CD8-positive, alpha-beta memory T cell (primary cell): ENCODE results near the gene RNF10. TPM values are rescaled to one million over a fixed set of nuclear protein-coding genes. Genes with fewer than 3 reads are reported as not detected.
A peak's percentile ranks its signal among the peaks of the same experiment; 100 is the strongest.

Experiments
- CTCF ChIA-PET: fragments of 350-600 bp; sonication (Branson Sonifier 250); formaldehyde crosslinking; loops from one replicate; lab custom pipeline; 2021; ENCODE audit warnings: antibody characterized with exemption; lab: Charles Lee
- POLR2A ChIA-PET: fragments of 350-600 bp; sonication (Branson Sonifier 250); formaldehyde crosslinking; loops from one replicate; lab custom pipeline; 2021; ENCODE audit warnings: antibody characterized with exemption; lab: Charles Lee
- DNase-seq, 5 donors: peaks; one replicate each; pipeline versions ENCODE4 v3.0.0 to v3.0.0-alpha.2; 2020 to 2022; ENCODE audit warnings: mixed read lengths in 1 of 5
- H3K27ac ChIP-seq: one replicate; pipeline ENCODE4 v1.7.0; 2013; ENCODE audit warnings: low read depth, mild to moderate bottlenecking, low read length, moderate library complexity
- H3K27me3 ChIP-seq: 2 replicates; pipeline ENCODE4 v1.7.0; 2013; ENCODE audit warnings: low read length, mild to moderate bottlenecking; ENCODE audit not compliant: insufficient read depth, poor library complexity, severe bottlenecking
- H3K36me3 ChIP-seq: 2 replicates; pipeline ENCODE4 v1.7.0; 2013; ENCODE audit warnings: mild to moderate bottlenecking, low read length, moderate library complexity; ENCODE audit not compliant: insufficient read depth
- H3K4me1 ChIP-seq: 2 replicates; pipeline ENCODE4 v1.7.0; 2013; ENCODE audit warnings: mild to moderate bottlenecking, low read length, moderate library complexity; ENCODE audit not compliant: insufficient read depth
- H3K4me3 ChIP-seq: 2 replicates; pipeline ENCODE4 v1.7.0; 2013; ENCODE audit warnings: mild to moderate bottlenecking, low read length
- H3K9me3 ChIP-seq: 2 replicates; pipeline ENCODE4 v1.7.0; 2013; ENCODE audit warnings: mild to moderate bottlenecking, low read length
- H3K27ac Mint-ChIP-seq, 8 donors: one replicate each; pipeline ENCODE4 v1.8.0; 2020 to 2021; ENCODE audit warnings: mixed read lengths in 8 of 8, mild to moderate bottlenecking in 6 of 8, inconsistent platforms in 3 of 8, moderate library complexity in 3 of 8
- H3K27me3 Mint-ChIP-seq, 2 donors: one replicate each; pipeline ENCODE4 v1.8.0; 2020 to 2021; ENCODE audit warnings: mixed read lengths in 2 of 2, mild to moderate bottlenecking in 1 of 2, moderate library complexity in 1 of 2
- H3K36me3 Mint-ChIP-seq, 3 donors: one replicate each; pipeline ENCODE4 v1.8.0; 2020 to 2021; ENCODE audit warnings: mixed read lengths in 3 of 3, inconsistent platforms in 1 of 3, mild to moderate bottlenecking in 1 of 3
- H3K4me1 Mint-ChIP-seq, 3 donors: one replicate each; pipeline ENCODE4 v1.8.0; 2020 to 2021; ENCODE audit warnings: mixed read lengths in 3 of 3, inconsistent platforms in 1 of 3, mild to moderate bottlenecking in 1 of 3
- H3K4me3 Mint-ChIP-seq, 7 donors: one replicate each; pipeline ENCODE4 v1.8.0; 2020 to 2021; ENCODE audit warnings: mixed read lengths in 7 of 7, mild to moderate bottlenecking in 6 of 7, moderate library complexity in 4 of 7, inconsistent platforms in 2 of 7
- H3K9me3 Mint-ChIP-seq, 5 donors: one replicate each; pipeline ENCODE4 v1.8.0; 2020 to 2022; ENCODE audit warnings: mixed read lengths in 5 of 5, mild to moderate bottlenecking in 3 of 5, moderate library complexity in 2 of 5, inconsistent platforms in 1 of 5
- polyA plus RNA-seq: library from polyadenylated mRNA; unstranded; fragments of 300-500 nt; fragmentation: Illumina TruSeq; gene quantifications from one replicate; pipeline ENCODE4 v1.2.3, GENCODE V29; 2021
- total RNA-seq, 2 experiments: library from RNA; stranded (reverse); gene quantifications; one replicate each; pipeline ENCODE4 v1.2.3, GENCODE V29; 2021

RNF10 gene
- total and polyA plus RNA-seq, 3 experiments from 2014 or later = 134 to 205 (median 173) TPM

GRCh38 chr12:120538281-120539156 is 4.4 kb downstream of the RNF10 start:
- peaks cover 64 to 84% (median 67%) of the 10 kb centered on the region in 3 donors for H3K4me1 Mint-ChIP-seq
- peaks cover 69% of the 10 kb centered on the region for H3K4me1 ChIP-seq
- CTCF ChIA-PET = interaction anchor here (1.2 kb wide), 1 partner anchor 28 kb away, joined by 3 read pairs; no protein-coding TSS in a partner anchor
- no peaks in the 10 kb centered on the region for H3K9me3 ChIP-seq
- peaks cover 4% of the 10 kb centered on the region for H3K36me3 ChIP-seq
- H3K27ac Mint-ChIP-seq = peak overlapping the region; percentile 12 to 92 (median 82)
- H3K4me3 Mint-ChIP-seq = peak overlapping the region; percentile 90 to 98 (median 95)
- no peak overlapping the region for H3K27ac ChIP-seq
- peaks cover 0 to 2% of the 10 kb centered on the region in 2 donors for H3K27me3 Mint-ChIP-seq
- no peak for DNase-seq
- peak overlapping the region; percentile 26 for H3K4me3 ChIP-seq
- peaks cover 0 to 69% (median 9%) of the 10 kb centered on the region in 3 donors for H3K36me3 Mint-ChIP-seq
- no peaks in the 10 kb centered on the region for H3K27me3 ChIP-seq
- POLR2A ChIA-PET = interaction anchor here (1.2 to 1.8 kb wide), 2 partner anchors 9 to 42 kb away, joined by 3 to 7 read pairs; partner anchors contain the start of gene COQ5
- H3K9me3 Mint-ChIP-seq = no peaks in the 10 kb centered on the region

- CTCF ChIA-PET = interaction anchor here (1.2 kb wide), 1 partner anchor 28 kb away, joined by 3 read pairs; no protein-coding TSS in a partner anchor
- peak overlapping the region; percentile 7 for H3K4me3 ChIP-seq
- no peak for DNase-seq
- Mint-ChIP-seq H3K4me1 (peaks cover 63 to 88% (median 66%) of the 10 kb centered on the region in 3 donors), H3K36me3 (peaks cover 0 to 72% (median 9%) of the 10 kb centered on the region in 3 donors), H3K27me3 (no peaks in the 10 kb centered on the region), H3K9me3 (no peaks in the 10 kb centered on the region), H3K4me3 (peak overlapping the region; percentile 66 to 97 (median 94)), H3K27ac (peak overlapping the region; percentile 28 to 92 (median 79))
- H3K36me3 ChIP-seq = peaks cover 4% of the 10 kb centered on the region
- no peaks in the 10 kb centered on the region for H3K9me3 ChIP-seq
- POLR2A ChIA-PET = interaction anchor here (0.7 to 1.8 kb wide), 3 partner anchors 10 to 214 kb away, joined by 3 to 7 read pairs (median 4); partner anchors contain the start of gene COQ5
- peaks cover 67% of the 10 kb centered on the region for H3K4me1 ChIP-seq
- H3K27me3 ChIP-seq = no peaks in the 10 kb centered on the region
- H3K27ac ChIP-seq = no peak overlapping the region
Observed at GRCh38 chr12:120539303-120539702, 5.1 kb downstream of the RNF10 start.

DNA sequence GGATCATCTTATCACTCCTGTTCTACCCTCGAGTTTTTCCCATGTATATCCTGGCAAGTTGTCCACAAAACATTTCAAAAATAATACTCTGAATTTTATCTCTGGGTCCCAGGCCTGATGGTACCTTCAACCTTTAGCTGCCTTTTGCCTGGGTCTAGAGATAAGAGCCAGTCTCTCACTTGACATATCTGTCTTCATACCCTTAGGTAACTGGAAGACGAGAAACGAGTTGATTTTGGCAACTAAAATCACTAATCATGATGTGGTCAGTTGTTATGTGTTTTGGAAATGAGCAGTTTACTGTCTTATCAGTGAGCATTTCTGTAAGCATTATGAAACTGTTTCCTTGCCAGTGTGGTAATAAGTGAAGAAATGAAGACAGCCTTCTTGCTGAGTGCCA is 6.3 kb downstream of the RNF10 start:
- Histone ChIP-seq H3K36me3 (peaks cover 4% of the 10 kb centered on the region), H3K9me3 (no peaks in the 10 kb centered on the region), H3K4me1 (peaks cover 71% of the 10 kb centered on the region), H3K4me3 (no peak overlapping the region), H3K27me3 (no peaks in the 10 kb centered on the region), H3K27ac (no peak overlapping the region)
- peak overlapping the region in 4 of 8 donors; percentile 17 to 83 (median 54) for H3K27ac Mint-ChIP-seq
- H3K36me3 Mint-ChIP-seq = peaks cover 0 to 69% (median 9%) of the 10 kb centered on the region in 3 donors
- no peaks in the 10 kb centered on the region for H3K27me3 Mint-ChIP-seq
- ChIA-PET CTCF (no interaction called here), POLR2A (no interaction called here)
- no peak for DNase-seq
- peak overlapping the region in 3 of 7 donors; percentile 28 to 48 (median 43) for H3K4me3 Mint-ChIP-seq
- H3K9me3 Mint-ChIP-seq = no peaks in the 10 kb centered on the region
- H3K4me1 Mint-ChIP-seq = peaks cover 62 to 90% (median 68%) of the 10 kb centered on the region in 3 donors

DNA sequence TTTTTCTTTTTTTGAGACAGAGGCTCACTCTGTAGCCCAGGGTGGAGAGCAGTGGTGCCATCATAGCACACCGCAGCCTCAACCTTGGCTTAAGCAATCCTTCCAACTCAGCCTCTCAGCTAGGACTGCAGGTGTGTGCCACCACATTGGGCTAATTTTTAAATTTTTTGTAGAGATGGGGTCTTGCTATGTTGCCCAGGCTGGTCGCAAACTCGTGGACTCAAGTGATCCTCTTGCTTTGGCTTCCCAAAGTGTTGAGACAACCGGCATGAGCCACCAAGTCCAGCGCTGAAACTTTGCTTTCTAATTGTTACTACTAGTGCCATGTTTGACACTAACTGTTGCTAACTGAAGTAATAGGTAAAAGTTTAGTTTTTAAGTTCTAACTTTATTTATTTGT is 8.0 kb downstream of the RNF10 start:
- POLR2A ChIA-PET = no interaction called here
- Histone ChIP-seq H3K9me3 (no peaks in the 10 kb centered on the region), H3K27me3 (no peaks in the 10 kb centered on the region), H3K36me3 (peaks cover 17% of the 10 kb centered on the region), H3K4me1 (peaks cover 55% of the 10 kb centered on the region), H3K27ac (no peak overlapping the region), H3K4me3 (no peak overlapping the region)
- no peaks in the 10 kb centered on the region for H3K27me3 Mint-ChIP-seq
- no peak overlapping the region for H3K4me3 Mint-ChIP-seq
- H3K9me3 Mint-ChIP-seq = no peaks in the 10 kb centered on the region
- no peak overlapping the region for H3K27ac Mint-ChIP-seq
- peaks cover 52 to 78% (median 56%) of the 10 kb centered on the region in 3 donors for H3K4me1 Mint-ChIP-seq
- H3K36me3 Mint-ChIP-seq = peaks cover 0 to 57% (median 12%) of the 10 kb centered on the region in 3 donors
- DNase-seq = no peak
- CTCF ChIA-PET = interaction anchor here (0.8 kb wide), 1 partner anchor 10 kb away, joined by 3 read pairs; no protein-coding TSS in a partner anchor

- Histone ChIP-seq H3K27ac (no peak overlapping the region), H3K4me1 (peaks cover 34% of the 10 kb centered on the region), H3K36me3 (peaks cover 32% of the 10 kb centered on the region), H3K4me3 (no peak overlapping the region), H3K27me3 (no peaks in the 10 kb centered on the region), H3K9me3 (no peaks in the 10 kb centered on the region)
- H3K4me3 Mint-ChIP-seq = no peak overlapping the region
- ChIA-PET CTCF (no interaction called here), POLR2A (no interaction called here)
- no peaks in the 10 kb centered on the region for H3K9me3 Mint-ChIP-seq
- DNase-seq = no peak
- H3K27ac Mint-ChIP-seq = peak overlapping the region in 1 of 8 donors; percentile 47
- H3K36me3 Mint-ChIP-seq = peaks cover 0 to 36% (median 6%) of the 10 kb centered on the region in 3 donors
- no peaks in the 10 kb centered on the region for H3K27me3 Mint-ChIP-seq
- H3K4me1 Mint-ChIP-seq = peaks cover 27 to 53% (median 31%) of the 10 kb centered on the region in 3 donors
Observed at GRCh38 chr12:120544691-120545090, 10.5 kb downstream of the RNF10 start.

GRCh38 chr12:120546050-120546386 is 11.9 kb downstream of the RNF10 start:
- Histone ChIP-seq H3K4me1 (peaks cover 24% of the 10 kb centered on the region), H3K9me3 (no peaks in the 10 kb centered on the region), H3K27me3 (no peaks in the 10 kb centered on the region), H3K36me3 (peaks cover 32% of the 10 kb centered on the region), H3K4me3 (no peak overlapping the region), H3K27ac (no peak overlapping the region)
- CTCF ChIA-PET = no interaction called here
- H3K4me1 Mint-ChIP-seq = peaks cover 17 to 41% (median 23%) of the 10 kb centered on the region in 3 donors
- H3K27ac Mint-ChIP-seq = peak overlapping the region in 3 of 8 donors; percentile 6 to 76 (median 20)
- H3K4me3 Mint-ChIP-seq = no peak overlapping the region
- no peak for DNase-seq
- POLR2A ChIA-PET = no interaction called here
- no peaks in the 10 kb centered on the region for H3K27me3 Mint-ChIP-seq
- peaks cover 0 to 29% (median 4%) of the 10 kb centered on the region in 3 donors for H3K36me3 Mint-ChIP-seq
- H3K9me3 Mint-ChIP-seq = no peaks in the 10 kb centered on the region

DNA sequence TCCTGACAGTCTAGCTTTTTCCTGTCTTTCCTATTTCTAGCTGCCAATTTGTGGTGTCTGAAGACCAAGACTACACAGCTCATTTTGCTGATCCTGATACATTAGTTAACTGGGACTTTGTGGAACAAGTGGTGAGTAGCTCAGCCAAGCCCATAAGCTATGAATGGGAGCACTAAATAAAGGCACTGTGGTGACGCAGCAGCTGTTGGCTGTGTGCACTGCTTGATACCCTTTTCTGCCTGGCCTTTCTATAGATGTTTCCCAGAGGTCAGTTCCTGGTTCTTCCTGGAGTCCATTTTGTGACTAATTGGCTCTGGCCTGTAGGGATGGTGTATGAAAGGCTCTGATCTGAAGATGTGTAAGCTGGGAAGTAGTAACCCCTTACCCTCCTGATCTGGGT is 20.5 kb downstream of the RNF10 start:
- Histone ChIP-seq H3K36me3 (peaks cover 23% of the 10 kb centered on the region), H3K4me3 (no peak overlapping the region), H3K27me3 (no peaks in the 10 kb centered on the region), H3K27ac (no peak overlapping the region), H3K4me1 (no peaks in the 10 kb centered on the region), H3K9me3 (no peaks in the 10 kb centered on the region)
- Mint-ChIP-seq H3K27me3 (no peaks in the 10 kb centered on the region), H3K9me3 (no peaks in the 10 kb centered on the region), H3K4me1 (peaks cover 5 to 23% (median 11%) of the 10 kb centered on the region in 3 donors), H3K4me3 (no peak overlapping the region), H3K27ac (peak overlapping the region in 2 of 8 donors; percentile 33 to 42), H3K36me3 (peaks cover 8 to 62% (median 13%) of the 10 kb centered on the region in 3 donors)
- no peak for DNase-seq
- POLR2A ChIA-PET = no interaction called here
- CTCF ChIA-PET = interaction anchor here (1.9 kb wide), 1 partner anchor 28 kb away, joined by 4 read pairs; no protein-coding TSS in a partner anchor

GRCh38 chr12:120557589-120557988 is 23.4 kb downstream of the RNF10 start:
- peak overlapping the region in 2 of 8 donors; percentile 38 to 47 for H3K27ac Mint-ChIP-seq
- no peaks in the 10 kb centered on the region for H3K9me3 Mint-ChIP-seq
- no peaks in the 10 kb centered on the region for H3K27me3 ChIP-seq
- no peaks in the 10 kb centered on the region for H3K27me3 Mint-ChIP-seq
- no peak overlapping the region for H3K27ac ChIP-seq
- peaks cover 43% of the 10 kb centered on the region for H3K36me3 ChIP-seq
- ChIA-PET POLR2A (no interaction called here), CTCF (no interaction called here)
- no peak for DNase-seq
- H3K4me1 Mint-ChIP-seq = peaks cover 2 to 14% (median 4%) of the 10 kb centered on the region in 3 donors
- H3K36me3 Mint-ChIP-seq = peaks cover 8 to 75% (median 13%) of the 10 kb centered on the region in 3 donors
- no peak overlapping the region for H3K4me3 Mint-ChIP-seq
- H3K4me3 ChIP-seq = no peak overlapping the region
- H3K4me1 ChIP-seq = no peaks in the 10 kb centered on the region
- no peaks in the 10 kb centered on the region for H3K9me3 ChIP-seq
